T47D (cell line): ENCODE measurements around the gene CD99L2.

Experiments used
- DNase-seq, 2 experiments: peaks; one replicate each; pipeline versions ENCODE4 v3.0.0 to v3.0.0-alpha.2; 2011 to 2012; ENCODE audit warnings: low read depth in 1 of 2, low spot score in 1 of 2
- JUND ChIP-seq: IDR thresholded peaks from 2 replicates; pipeline ENCODE4 v1.6.1; 2012; ENCODE audit warnings: low read depth
- in situ Hi-C: cut with HindIII; loops from 2 replicates; pipeline ENCODE4 v1.10.0; 2016; ENCODE audit warnings: low sequenced_read_pairs, low pct_unique_long_range_greater_than_20kb

CD99L2 gene, protein sequence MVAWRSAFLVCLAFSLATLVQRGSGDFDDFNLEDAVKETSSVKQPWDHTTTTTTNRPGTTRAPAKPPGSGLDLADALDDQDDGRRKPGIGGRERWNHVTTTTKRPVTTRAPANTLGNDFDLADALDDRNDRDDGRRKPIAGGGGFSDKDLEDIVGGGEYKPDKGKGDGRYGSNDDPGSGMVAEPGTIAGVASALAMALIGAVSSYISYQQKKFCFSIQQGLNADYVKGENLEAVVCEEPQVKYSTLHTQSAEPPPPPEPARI

DNA sequence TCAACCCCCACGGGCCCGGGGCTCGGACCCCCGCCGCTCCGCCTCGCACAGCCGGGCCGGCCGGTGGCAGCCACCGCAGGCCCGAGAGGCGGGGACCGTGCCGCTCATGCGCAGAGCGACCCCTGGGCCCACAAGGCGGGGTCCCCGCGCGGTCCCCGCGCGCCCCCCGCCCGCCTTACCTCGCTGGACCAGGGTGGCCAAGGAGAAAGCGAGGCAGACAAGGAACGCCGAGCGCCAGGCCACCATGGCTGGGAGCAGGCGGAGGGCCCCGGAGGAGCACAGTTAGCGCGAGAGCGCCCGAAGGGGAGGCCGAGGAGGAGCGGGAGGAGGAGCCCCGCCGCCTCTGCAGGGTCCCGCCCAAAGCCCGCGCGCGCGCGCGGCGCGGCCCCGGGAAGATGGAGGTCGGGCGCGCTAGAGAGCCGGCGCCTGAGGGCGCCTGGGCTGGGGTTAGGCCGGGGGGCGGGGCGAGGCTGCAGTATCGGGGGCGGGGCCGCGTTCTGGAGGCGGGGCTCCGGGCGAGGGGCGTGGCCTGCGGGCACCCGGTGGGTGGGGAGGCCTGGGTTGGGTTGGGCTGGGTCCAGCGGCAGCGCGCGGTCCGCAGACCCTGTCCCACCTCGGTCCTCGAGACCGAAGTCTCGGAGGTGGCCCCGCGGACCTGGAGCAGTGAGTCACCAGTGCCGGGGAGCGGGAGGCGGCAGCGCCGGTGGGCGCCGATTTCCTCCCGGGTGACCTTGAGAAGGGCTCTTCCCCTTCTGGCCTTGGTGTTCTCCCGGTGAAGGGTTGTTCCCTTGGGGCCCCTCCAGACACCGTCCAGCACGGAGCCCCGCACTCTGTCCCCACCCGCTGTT lies at the start of gene CD99L2:
CD99L2 (minus strand) TSS at position 326 of the 848 bp plus-strand sequence; CDS start at position 246, 80 bp downstream.
- in situ Hi-C loops, result no loop called here
- DNase-seq, result peak; percentile 51 to 89
- no peak for TF ChIP-seq JUND

DNA sequence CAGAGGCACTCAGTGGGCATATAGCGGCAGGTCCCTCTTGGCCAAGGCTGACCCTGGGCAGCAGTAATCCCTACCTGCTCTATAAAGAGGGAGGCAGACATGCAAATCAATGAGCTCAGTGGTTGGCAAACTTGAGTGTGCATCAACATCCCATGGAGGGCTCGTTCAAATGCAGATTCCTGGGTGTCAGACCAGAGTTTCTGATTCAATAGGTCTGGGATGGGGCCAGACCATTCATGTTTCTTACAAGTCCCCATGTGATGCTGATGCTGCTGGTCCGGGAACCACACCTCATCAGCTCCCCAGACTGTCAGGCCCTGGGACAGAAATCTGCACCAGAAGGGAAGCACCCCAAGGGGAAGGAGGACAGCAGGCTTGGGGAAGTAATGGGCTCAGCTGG lies 45.8 kb upstream of the CD99L2 start:
- in situ Hi-C loops, result no loop called here
- TF ChIP-seq JUND, result no peak
- no peak for DNase-seq

- in situ Hi-C loops, result no loop called here
- peak in 1 of 2 experiments; percentile 19 for DNase-seq
- no peak for TF ChIP-seq JUND
Observed at GRCh38 chrX:150942942-150943594, 44.6 kb upstream of the CD99L2 start.

DNA sequence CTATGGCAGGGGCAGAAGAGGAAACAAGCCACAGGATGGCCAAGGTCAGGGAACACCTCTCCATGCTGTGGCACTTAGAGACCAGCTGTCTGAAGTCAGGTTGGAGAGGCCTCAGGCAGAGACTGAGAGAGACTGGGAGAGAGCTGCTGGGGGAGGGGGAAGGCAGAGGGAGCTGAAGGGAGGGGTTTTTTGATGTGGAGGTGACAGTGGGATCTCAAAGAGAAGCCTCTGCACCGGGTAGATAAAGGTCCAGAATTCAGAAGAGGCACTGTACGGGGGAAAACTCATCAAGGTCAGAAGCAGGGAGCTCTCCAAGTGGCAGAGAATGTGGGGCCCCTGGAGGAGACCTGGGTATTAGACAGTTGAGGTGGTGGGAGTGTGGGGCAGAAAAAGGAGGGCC lies 43.1 kb upstream of the CD99L2 start:
- in situ Hi-C loops, result no loop called here

DNA sequence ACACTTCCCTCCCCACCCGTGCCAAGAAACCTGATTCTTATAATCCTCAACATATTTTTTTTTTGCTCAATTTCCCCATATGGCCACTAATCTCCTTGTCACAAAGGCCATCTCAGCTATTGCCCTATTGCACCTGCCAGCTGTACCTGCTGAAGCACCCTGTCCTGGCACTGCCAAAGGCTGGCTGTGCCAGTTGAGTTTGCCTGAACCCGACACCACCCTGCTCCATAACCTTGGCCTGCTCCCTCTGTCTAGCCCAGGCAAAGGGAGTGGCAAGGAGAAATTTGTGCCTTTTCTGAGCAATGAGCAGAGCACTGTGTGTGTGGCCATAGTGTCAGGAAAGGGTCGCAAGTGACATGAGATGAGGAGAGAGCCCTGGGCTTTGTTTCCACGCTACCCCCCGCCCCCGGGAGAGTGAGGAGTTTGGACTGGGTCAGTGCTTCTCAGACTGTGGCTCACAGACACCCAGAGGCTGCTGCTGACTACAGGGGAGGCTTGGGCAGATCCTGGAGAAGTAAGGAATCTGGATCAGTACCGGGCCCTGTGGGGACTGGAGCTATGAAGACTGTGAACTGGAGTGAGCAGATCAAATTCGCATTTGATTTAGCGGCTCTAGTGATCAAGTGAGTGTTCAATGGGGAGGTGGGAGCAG lies 42.5 kb upstream of the CD99L2 start:
- no peak for TF ChIP-seq JUND
- in situ Hi-C loops, result no loop called here
- no peak for DNase-seq

More for the DNA sequence above, 43.1 kb upstream of the CD99L2 start:
- no peak for TF ChIP-seq JUND
- DNase-seq, result no peak

DNA sequence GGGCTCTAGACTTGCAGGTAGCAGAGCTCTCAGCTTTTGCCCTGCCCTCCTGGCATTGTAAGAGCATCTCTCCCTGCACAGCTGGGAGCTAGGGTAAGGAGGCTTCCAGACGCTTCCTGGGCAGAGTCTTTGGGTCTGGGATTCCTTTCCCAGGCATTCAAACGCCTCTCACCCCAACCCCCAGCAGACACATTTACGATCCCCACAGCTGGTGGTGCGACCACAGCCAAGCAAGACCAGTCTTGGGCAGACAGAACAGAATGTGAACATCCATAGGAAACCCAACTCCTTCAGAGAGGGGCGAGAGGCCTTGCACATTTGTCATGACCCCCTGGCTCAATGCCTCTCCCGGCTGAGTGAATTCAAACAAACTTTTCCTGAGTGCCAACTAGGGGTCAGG lies 38.1 kb upstream of the CD99L2 start:
- in situ Hi-C loops, result no loop called here
- no peak for TF ChIP-seq JUND
- DNase-seq, result no peak

- TF ChIP-seq JUND, result no peak
Observed at GRCh38 chrX:150935467-150935866, 37.0 kb upstream of the CD99L2 start.

DNA sequence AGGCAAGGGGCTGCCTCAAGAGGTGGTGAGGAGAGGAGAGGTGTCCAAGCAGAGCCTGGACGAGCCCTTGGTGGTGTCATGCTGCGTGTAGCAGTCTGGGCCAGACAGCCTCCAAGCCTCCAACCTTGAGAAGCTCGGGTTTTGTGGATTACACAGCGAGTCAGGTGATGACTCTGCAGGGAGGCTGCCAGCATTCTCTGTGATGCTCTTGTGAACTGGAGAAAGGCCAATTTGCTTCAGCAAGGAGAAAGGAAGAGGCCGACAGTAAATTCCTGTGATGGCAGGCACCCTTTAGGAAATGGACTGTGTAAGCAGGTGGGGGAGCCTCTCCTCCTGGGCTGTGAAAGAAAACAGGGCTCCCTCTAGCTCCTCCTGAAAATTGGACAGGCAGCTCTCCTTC lies 36.0 kb upstream of the CD99L2 start:
- in situ Hi-C loops, result no loop called here

More at GRCh38 chrX:150935467-150935866, 37.0 kb upstream of the CD99L2 start:
- in situ Hi-C loops, result no loop called here
- no peak for DNase-seq

DNA sequence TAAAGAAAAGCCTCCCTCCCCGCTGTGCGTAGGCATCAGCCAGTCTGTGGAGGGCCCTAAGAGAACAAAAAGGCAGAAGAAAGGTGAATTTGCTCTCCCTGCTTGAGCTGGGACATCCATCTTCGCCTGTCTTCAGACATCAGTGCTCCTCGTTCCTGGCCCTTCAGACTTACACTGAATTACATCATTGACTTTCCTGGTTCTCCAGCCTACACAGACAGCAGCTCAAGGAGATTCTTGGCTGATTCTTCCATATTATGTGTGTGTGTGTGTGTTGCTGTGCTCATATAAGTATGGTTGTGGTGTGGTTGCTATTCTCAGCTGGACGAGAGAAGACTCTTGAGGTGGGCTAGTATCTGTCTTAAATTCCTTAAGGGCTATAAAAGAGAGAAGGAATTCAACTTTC lies 35.5 kb upstream of the CD99L2 start:
- in situ Hi-C loops, result no loop called here
- no peak for TF ChIP-seq JUND
- no peak for DNase-seq

More for the DNA sequence above, 36.0 kb upstream of the CD99L2 start:
- no peak for TF ChIP-seq JUND
- DNase-seq, result peak in 1 of 2 experiments; percentile 15

DNA sequence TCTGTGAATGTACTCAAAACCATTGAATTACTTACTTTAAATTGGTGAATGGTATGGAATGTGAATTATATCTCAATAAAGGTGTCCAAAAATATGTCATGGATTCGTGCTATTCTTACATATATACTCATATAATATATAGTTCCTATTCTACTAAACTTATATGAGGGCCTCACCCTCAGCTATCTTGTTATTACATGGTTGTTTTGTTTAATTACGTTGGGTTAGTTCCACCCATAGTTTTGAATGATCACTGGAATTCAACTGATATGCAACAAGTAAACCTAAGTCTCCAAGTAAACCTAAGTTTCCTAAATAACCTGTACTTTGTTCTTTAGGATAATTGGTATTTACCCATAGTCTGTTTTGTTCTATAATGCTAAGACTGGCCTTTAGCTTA lies 30.6 kb upstream of the CD99L2 start:
- in situ Hi-C loops, result no loop called here

DNA sequence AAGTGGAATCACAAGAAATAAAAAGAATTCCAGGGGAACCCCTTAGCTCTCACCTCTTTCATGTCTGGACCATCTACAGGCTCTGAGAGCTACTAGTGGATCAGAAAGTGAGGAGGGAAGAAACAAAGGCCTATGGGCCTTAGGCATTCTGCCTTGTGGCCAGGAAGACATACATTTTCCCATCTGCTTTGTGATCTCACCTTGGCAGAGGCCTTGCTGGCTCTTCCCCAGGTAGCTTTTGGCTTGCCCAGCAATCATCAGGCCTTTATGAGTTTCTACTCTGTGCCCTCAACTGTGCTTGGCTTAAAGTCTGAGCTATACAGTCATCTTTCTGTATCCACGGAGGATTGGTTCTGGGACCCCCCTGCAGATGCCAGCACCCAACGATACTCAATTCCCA lies 28.3 kb upstream of the CD99L2 start:
- in situ Hi-C loops, result no loop called here

More for the DNA sequence above, 30.6 kb upstream of the CD99L2 start:
- DNase-seq, result no peak
- no peak for TF ChIP-seq JUND

GRCh38 chrX:150926304-150926703 lies 27.8 kb upstream of the CD99L2 start:
- TF ChIP-seq JUND, result no peak
- in situ Hi-C loops, result no loop called here
- peak; percentile 21 to 87 for DNase-seq

More for the DNA sequence above, 28.3 kb upstream of the CD99L2 start:
- TF ChIP-seq JUND, result no peak
- peak in 1 of 2 experiments; percentile 40 for DNase-seq

DNA sequence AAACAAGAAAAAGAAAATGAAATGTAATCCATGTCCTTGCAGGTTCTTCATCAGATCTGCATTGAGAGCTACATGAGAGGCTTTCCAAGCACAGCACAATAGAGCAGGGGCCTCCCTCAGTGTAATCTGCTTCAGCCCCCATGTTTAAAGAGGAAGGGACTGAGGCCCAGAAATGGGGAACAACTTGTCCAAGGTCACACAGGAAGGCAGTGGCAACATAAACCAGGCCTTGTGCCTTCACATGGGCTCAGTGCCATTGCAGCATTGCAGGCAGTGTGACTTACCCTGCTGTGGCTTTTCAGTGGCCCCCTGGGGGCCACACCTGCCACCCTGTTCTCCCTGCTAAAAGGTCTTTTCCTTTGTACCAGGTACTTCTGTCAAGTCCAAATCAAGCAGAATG lies 20.9 kb upstream of the CD99L2 start:
- TF ChIP-seq JUND, result no peak
- DNase-seq, result no peak
- in situ Hi-C loops, result no loop called here
